Measurements from ENCODE around the gene IFNLR1. TPM values are rescaled to one million over a fixed set of nuclear protein-coding genes. Genes with fewer than 3 reads are reported as not detected.

Gene IFNLR1
- total RNA-seq, 1 experiment from 2014 or later = 9.6 TPM

DNA sequence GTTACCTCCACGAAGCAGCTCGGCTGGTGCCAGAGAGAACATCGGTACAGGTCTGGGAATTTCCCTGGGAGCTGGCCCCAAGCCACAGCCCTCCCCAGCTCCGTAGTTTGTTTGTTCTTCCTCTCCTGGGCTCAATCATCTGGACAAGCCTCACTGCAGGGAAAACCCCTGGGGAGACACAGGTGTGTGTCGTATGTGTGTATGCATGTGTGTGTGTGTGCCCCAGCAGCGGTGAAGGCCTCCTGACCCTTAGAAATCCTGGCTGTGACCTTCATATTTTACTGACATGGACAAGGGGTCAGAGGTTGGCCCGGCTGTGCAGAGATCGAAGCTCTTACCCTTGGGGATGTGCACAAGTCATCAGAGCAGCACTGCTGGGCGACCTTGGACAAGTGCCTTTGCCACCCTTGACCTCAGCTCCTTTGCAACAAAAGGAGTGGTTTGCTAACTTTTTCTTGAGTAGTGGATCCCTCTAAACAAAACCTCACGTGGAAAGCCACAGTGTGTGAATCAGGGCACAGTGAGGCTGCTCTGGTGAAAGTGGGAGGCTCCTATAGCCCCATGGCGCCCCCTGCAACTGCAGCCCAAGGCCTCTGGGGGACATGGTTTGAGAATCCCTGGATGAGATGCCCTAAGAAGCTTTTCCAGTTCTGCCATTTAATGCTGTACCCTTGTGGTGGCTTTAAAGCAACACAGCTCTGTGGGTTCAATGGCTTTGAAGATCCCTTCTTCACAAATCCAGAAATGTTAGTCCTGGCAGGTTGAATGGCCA, 31.9 kb downstream of the IFNLR1 start:
- H3K27me3 Mint-ChIP-seq (ENCODE audit: low read depth) = no peaks in the 10 kb centered on the region; the same call in 1 of the 2 replicates
- no peaks in the 10 kb centered on the region; a peak in 1 of 5 replicates for H3K9me3 Mint-ChIP-seq
- H3K4me3 Mint-ChIP-seq = 0 out of 5 replicates have a peak overlapping the region, but pooled peaks of 1 of the 2 experiments have one; percentile 17
- no peak overlapping the region for H2BK12ac ChIP-seq (ENCODE audit: insufficient read length, low read depth, low read length)
- no peaks in the 10 kb centered on the region for H3K79me1 ChIP-seq (ENCODE audit: insufficient read depth, low read depth, low read length, poor library complexity, severe bottlenecking)
- no peak overlapping the region for H3K14ac ChIP-seq (ENCODE audit: insufficient read depth, low read length)
- H2BK20ac ChIP-seq (ENCODE audit: low read depth, low read length, poor library complexity, severe bottlenecking) = no peak overlapping the region
- no peak overlapping the region for H2BK5ac ChIP-seq (ENCODE audit: insufficient read length, low read length)
- H3K18ac ChIP-seq (ENCODE audit: insufficient read length, low read depth, low read length) = no peak overlapping the region
- H3K9ac ChIP-seq (ENCODE audit: extremely low read depth, insufficient read length, low read length) = no peak overlapping the region
- H3K56ac ChIP-seq (ENCODE audit: insufficient read length, low read depth, low read length) = no peak overlapping the region
- H2BK15ac ChIP-seq (ENCODE audit: low read depth, low read length) = no peak overlapping the region
- H2AFZ ChIP-seq (ENCODE audit: low read length) = no peak overlapping the region
- no peaks in the 10 kb centered on the region for H4K20me1 ChIP-seq (ENCODE audit: control insufficient read depth, insufficient read depth, insufficient read length)
- H3K4me1 ChIP-seq (ENCODE audit: insufficient read depth, low read length) = no peaks in the 10 kb centered on the region; the same call in 1 of the 2 replicates
- H3K27ac ChIP-seq (ENCODE audit: insufficient read length, low read depth, low read length) = no peak overlapping the region
- H3T11ph ChIP-seq (ENCODE audit: low read length) = no peak overlapping the region
- peaks cover 42 to 46% of the 10 kb centered on the region in 2 experiments for H3K4me1 Mint-ChIP-seq
- H3K4me2 ChIP-seq (ENCODE audit: insufficient read depth, insufficient read length, low read length) = no peak overlapping the region
- H3K79me2 ChIP-seq (ENCODE audit: insufficient read depth, low read length) = no peaks in the 10 kb centered on the region
- no peak overlapping the region for H3K23ac ChIP-seq (ENCODE audit: insufficient read length, low read depth, low read length)
- H3K27ac Mint-ChIP-seq = peak overlapping the region; percentile 55 to 87 (median 83); a peak in 2 of 7 replicates
- TF ChIP-seq, protein P1, sequence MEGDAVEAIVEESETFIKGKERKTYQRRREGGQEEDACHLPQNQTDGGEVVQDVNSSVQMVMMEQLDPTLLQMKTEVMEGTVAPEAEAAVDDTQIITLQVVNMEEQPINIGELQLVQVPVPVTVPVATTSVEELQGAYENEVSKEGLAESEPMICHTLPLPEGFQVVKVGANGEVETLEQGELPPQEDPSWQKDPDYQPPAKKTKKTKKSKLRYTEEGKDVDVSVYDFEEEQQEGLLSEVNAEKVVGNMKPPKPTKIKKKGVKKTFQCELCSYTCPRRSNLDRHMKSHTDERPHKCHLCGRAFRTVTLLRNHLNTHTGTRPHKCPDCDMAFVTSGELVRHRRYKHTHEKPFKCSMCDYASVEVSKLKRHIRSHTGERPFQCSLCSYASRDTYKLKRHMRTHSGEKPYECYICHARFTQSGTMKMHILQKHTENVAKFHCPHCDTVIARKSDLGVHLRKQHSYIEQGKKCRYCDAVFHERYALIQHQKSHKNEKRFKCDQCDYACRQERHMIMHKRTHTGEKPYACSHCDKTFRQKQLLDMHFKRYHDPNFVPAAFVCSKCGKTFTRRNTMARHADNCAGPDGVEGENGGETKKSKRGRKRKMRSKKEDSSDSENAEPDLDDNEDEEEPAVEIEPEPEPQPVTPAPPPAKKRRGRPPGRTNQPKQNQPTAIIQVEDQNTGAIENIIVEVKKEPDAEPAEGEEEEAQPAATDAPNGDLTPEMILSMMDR (conservative IDR thresholded peaks at IDR 0.05) = peak; percentile 72
- no peak overlapping the region for H4K91ac ChIP-seq (ENCODE audit: insufficient read length, low read depth, low read length)
- H4K8ac ChIP-seq (replicated peaks; ENCODE audit: insufficient read length, low read depth, low read length) = no peak overlapping the region
- H4K5ac ChIP-seq (ENCODE audit: insufficient read length, low read depth, low read length) = no peak overlapping the region
- no peak overlapping the region for H2BK120ac ChIP-seq (ENCODE audit: low read depth, low read length, poor library complexity, severe bottlenecking)
- H2AK5ac ChIP-seq (ENCODE audit: insufficient read length, low read length) = no peak overlapping the region
- WGBS (ENCODE audit: extremely low coverage, insufficient read length, low lambda C conversion rate) = no CpG with 5 or more reads among the region's 11 CpGs
- DNase-seq = peak; percentile 61
- no peaks in the 10 kb centered on the region for H3K9me3 ChIP-seq (ENCODE audit: control insufficient read depth, low read depth, low read length)
- peaks cover 5% of the 10 kb centered on the region for H3K23me2 ChIP-seq (ENCODE audit: insufficient read length, low read depth, low read length, poor library complexity, severe bottlenecking)
- no peaks in the 10 kb centered on the region for H3K27me3 ChIP-seq (ENCODE audit: insufficient read depth, low read length)
- no peak overlapping the region; the same call in 1 of the 2 replicates for H3K4ac ChIP-seq (ENCODE audit: low read depth, low read length)
- peaks cover 7 to 35% (median 32%) of the 10 kb centered on the region in 3 experiments; a peak in 6 of 7 replicates for H3K36me3 Mint-ChIP-seq (ENCODE audit: insufficient read depth in 1 of 3, low read depth in 3 of 3)

All from H9 (cell line).